Stimulated activated CD4-positive, alpha-beta T cell treated with anti-CD3 and anti-CD28 coated beads, Interleukin-2, amount 100 ng/mL, for 48 hours (primary cell): Measurements from ENCODE around the gene TPSD1.
"Not testable (repeated sequence)": the region's sequence is repeated elsewhere in the genome, so short reads cannot be mapped to it uniquely, and the experiment has no call there.

Experiments used
- DNase-seq, 2 donors: peaks; one replicate each; pipeline ENCODE4 v3.0.0-alpha.2; 2020

Gene TPSD1

DNA sequence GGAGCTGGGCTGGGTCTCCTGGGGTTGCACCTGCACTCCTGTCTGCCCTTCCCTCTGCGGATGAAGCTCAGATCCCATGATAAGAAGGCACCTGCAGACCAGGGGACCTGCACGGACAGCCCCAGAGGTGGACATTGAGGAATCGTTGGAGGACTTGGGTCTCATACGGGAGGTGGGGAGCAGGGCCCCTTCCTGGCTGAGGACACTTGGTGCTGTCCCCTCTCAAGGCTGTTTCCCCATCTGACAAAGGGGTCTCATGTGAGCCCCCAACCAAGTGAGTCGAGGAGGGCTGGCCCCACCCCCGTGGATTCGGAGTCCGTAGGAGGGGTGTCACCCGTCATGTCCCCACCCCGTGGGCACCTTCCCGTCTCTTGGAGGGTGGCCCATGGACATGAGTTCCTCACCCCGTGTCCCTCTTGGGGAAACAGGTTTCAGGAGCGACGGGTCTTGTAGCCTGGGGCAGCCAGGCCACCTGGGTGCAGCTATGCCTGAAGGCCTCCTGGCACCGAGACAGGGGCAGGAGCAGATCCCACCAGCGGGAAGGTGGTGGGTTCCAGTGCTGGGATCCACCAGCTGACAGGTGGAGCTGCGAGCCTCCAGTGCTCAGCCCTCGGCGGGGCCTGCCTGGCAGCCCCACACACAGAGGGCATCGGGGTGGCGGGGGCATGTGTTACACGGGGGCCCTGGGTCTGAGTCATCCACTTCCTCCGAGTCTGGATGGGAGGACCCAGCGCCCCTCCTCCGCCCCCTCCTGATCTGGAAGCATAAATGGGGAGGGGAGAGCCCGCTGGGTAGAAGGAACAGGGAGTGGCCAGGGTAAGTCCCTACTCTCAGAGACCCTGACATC lies at the start of gene TPSD1:
TSS of gene TPSD1 (plus strand) at position 794 of the 847 bp plus-strand sequence. CDS start 212 bp downstream, outside the sequence.
- DNase-seq, result not testable (repeated sequence)

GRCh38 chr16:1206326-1206725 lies 49.5 kb upstream of the TPSD1 start:
- no peak for DNase-seq

- DNase-seq, result no peak
These were observed 49.1 kb upstream of the TPSD1 start for GRCh38 chr16:1206786-1207185.

DNA sequence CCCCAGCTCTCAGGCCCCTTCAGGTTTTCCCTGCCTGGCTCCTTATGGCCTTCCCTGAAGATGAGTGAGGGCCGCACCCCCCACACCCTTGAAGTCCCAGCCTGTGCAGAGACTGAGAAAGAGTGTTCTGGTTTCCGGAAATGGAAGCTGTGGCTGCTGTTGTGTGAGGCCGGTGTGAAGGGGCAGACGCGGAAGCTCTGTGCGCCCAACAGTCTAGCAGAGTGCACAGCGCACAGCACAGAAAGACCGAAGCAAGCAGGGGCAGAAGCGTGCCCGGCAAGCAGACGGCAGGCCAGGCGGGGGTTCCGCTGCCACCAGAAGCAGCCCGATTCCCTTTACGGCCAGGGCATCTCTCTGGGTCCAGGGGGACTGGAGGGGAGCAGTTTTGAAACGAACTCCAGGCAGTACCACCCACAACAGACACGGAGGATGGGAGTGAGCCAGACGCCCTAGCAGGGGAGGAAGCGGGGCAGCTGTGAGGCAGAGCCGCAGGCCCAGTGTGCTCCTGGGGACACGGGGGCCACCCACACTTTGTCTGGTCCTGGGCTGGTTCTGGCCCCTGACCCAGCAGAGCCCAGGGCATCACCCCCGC lies 47.5 kb upstream of the TPSD1 start:
- DNase-seq, result no peak

DNA sequence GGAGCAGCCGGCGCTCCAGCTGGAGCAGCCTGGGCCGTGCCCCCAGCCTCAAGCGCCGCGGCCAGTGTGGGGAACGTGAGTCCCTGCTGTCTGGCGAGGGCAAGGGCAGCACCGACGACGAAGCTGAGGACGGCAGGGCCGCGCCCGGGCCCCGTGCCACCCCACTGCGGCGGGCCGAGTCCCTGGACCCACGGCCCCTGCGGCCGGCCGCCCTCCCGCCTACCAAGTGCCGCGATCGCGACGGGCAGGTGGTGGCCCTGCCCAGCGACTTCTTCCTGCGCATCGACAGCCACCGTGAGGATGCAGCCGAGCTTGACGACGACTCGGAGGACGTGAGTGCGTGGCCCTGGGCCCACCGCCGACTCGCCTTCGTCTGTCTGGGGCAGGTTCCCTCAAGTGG lies 46.8 kb upstream of the TPSD1 start:
- DNase-seq, result no peak

DNA sequence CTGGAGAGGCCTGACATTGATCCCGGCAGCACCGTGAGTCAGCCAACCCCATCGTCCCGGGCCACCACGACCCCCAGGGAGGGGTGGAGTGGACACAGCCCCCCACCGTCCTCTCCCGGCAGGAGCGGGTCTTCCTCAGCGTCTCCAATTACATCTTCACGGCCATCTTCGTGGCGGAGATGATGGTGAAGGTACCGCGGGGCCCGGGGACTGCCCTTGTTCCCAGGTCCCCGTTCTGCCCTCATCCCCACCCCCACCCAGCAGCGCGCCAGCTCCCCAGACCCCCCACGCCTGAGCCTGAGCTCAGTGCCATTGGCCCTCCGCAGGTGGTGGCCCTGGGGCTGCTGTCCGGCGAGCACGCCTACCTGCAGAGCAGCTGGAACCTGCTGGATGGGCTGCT lies 45.4 kb upstream of the TPSD1 start:
- DNase-seq, result no peak

- no peak for DNase-seq
These were observed 44.2 kb upstream of the TPSD1 start for GRCh38 chr16:1211451-1212268.

- DNase-seq, result no peak
These were observed 43.2 kb upstream of the TPSD1 start for GRCh38 chr16:1212616-1213194.

GRCh38 chr16:1213231-1213630 lies 42.6 kb upstream of the TPSD1 start:
- DNase-seq, result no peak

- no peak for DNase-seq
These were observed 42.0 kb upstream of the TPSD1 start for GRCh38 chr16:1213796-1214372.

DNA sequence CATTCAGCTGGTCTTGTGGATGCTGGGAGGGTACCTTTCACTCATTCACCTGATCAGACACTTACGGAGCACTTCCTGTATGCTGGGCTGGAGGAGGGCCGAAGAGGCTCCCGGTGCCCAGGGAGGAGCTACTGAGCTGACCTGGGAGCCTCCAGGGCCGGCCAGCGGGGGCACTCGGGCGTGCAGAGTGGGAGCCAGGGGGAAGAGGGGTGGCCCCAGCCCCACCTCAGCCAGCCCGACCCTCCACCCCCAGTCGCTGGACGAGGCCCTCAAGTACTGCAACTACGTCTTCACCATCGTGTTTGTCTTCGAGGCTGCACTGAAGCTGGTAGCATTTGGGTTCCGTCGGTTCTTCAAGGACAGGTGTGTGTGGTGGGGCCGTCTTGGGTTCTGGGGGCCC lies 41.1 kb upstream of the TPSD1 start:
- DNase-seq, result no peak

- DNase-seq, result no peak
These were observed 40.1 kb upstream of the TPSD1 start for GRCh38 chr16:1215574-1216295.

- no peak for DNase-seq
These were observed 39.6 kb upstream of the TPSD1 start for GRCh38 chr16:1216296-1216619.

GRCh38 chr16:1216681-1217400 lies 39.0 kb upstream of the TPSD1 start:
- no peak for DNase-seq

DNA sequence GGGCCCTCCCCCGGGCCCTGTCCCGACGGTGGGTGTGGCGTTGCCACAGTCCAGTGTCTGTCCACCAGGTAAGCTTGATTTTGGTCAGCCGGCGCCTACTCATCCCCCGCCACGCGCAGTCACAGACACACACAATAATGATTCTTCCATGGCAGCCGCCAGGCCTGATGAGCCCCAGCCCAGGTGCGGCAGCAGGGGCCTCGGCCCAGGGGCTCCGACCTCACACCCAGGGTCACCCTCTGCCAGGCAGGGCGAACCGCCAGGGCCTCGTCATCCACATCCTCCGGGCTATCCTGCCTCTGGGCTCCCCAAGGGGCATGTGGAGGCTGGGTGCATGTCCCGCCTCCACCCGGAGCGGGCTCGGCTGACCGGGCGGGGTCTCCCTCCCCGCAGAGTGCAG lies 38.3 kb upstream of the TPSD1 start:
- DNase-seq, result no peak

- no peak for DNase-seq
These were observed 37.6 kb upstream of the TPSD1 start for GRCh38 chr16:1218061-1218929.

DNA sequence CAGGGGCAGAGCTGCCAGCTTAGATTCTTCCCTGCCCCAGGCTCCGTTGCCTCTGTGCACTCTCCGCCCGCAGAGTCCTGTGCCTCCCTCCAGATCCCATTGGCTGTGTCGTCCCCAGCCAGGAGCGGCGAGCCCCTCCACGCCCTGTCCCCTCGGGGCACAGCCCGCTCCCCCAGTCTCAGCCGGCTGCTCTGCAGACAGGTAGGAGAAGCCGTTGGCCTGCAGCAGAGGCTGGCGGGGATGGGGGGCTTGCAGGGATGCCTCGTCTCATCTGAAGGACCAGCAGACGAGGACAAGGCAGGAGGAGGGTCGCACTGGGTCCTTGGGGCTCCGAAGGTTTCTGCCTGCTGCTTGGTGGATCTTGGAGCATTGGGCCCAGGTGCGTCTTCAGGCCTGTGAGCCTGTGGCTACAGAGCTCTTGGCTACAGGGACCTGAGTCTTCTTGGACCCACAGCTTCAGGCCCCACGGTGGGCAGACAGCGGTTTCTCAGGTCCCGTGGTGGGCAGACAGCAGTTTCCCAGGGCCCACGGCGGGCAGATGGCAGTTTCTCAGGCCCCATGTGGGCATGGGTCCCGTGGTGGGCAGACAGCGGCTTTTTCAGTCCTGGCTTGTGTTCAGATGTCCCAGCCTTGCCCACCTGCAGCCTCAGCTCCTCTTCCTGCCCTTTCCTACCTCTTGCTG lies 36.8 kb upstream of the TPSD1 start:
- no peak for DNase-seq

GRCh38 chr16:1220098-1220728 lies 35.7 kb upstream of the TPSD1 start:
- DNase-seq, result no peak

DNA sequence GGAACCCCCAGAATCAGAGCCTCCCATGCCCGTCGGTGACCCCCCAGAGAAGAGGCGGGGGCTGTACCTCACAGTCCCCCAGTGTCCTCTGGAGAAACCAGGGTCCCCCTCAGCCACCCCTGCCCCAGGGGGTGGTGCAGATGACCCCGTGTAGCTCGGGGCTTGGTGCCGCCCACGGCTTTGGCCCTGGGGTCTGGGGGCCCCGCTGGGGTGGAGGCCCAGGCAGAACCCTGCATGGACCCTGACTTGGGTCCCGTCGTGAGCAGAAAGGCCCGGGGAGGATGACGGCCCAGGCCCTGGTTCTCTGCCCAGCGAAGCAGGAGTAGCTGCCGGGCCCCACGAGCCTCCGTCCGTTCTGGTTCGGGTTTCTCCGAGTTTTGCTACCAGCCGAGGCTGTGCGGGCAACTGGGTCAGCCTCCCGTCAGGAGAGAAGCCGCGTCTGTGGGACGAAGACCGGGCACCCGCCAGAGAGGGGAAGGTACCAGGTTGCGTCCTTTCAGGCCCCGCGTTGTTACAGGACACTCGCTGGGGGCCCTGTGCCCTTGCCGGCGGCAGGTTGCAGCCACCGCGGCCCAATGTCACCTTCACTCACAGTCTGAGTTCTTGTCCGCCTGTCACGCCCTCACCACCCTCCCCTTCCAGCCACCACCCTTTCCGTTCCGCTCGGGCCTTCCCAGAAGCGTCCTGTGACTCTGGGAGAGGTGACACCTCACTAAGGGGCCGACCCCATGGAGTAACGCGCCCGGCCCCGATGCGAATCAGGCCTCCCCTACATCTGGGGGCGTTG lies 34.8 kb upstream of the TPSD1 start:
- DNase-seq, result no peak
